T-helper 1 cell (primary cell): ENCODE results near the gene CSNK1D.
A peak's percentile ranks its signal among the peaks of the same experiment; 100 is the strongest.

Source experiments
- DNase-seq, 5 donors: peaks; one replicate each; pipeline ENCODE4 v3.0.0-alpha.2; 2012 to 2020

CSNK1D gene

DNA sequence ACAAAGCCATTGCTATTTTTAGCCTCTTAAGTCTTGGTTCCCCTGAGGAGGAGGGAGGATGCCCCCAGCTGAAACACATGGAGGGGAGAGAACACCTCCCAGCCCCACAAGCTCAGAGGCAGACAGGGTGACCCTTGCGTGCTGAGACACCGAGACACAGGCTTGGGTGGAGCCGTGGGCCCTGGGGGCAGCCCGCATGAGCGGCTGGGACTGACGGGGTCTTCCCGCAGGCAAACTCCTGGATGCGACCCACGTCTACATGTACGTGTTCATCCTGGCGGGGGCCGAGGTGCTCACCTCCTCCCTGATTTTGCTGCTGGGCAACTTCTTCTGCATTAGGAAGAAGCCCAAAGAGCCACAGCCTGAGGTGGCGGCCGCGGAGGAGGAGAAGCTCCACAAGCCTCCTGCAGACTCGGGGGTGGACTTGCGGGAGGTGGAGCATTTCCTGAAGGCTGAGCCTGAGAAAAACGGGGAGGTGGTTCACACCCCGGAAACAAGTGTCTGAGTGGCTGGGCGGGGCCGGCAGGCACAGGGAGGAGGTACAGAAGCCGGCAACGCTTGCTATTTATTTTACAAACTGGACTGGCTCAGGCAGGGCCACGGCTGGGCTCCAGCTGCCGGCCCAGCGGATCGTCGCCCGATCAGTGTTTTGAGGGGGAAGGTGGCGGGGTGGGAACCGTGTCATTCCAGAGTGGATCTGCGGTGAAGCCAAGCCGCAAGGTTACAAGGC is 34.9 kb downstream of the CSNK1D start:
- DNase-seq, result peak; percentile 66 to 82 (median 70)

DNA sequence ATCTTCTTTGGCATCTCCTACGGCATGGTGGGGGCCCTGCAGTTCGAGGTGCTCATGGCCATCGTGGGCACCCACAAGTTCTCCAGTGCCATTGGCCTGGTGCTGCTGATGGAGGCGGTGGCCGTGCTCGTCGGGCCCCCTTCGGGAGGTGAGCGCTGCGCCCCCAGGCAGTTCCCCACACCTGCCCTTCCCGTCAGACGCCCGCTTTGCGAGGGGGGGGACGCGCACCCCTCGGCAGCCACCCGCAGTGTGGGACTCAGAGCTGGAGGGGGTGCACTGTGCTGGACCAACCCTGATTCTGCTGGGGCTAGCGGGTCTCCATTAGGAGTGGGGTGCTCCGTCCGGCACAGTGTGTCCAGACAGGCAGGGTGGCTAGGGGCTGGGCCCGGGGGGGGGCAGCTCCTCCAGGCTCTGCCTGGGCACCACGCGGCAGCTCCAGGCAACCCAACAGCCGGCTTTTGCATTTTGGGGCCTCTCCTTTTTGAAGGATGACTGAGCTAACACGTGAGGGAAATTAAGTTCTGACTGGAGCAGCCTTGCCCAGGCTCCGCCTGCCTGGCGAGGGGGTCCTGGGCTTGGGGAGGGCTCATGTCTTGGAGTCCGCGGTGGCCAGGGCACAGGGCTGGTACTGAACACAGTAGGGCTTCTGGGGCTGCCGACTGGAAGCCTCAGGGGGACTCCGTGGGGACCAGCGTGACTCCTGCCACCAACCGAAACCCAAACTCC is 35.6 kb downstream of the CSNK1D start:
- no peak for DNase-seq

DNA sequence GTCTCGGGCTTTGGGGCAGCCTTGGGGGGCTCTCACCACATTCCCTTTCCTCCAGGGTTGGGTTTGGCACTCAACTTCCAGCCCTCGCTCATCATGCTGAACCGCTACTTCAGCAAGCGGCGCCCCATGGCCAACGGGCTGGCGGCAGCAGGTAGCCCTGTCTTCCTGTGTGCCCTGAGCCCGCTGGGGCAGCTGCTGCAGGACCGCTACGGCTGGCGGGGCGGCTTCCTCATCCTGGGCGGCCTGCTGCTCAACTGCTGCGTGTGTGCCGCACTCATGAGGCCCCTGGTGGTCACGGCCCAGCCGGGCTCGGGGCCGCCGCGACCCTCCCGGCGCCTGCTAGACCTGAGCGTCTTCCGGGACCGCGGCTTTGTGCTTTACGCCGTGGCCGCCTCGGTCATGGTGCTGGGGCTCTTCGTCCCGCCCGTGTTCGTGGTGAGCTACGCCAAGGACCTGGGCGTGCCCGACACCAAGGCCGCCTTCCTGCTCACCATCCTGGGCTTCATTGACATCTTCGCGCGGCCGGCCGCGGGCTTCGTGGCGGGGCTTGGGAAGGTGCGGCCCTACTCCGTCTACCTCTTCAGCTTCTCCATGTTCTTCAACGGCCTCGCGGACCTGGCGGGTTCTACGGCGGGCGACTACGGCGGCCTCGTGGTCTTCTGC is 36.3 kb downstream of the CSNK1D start:
- peak in 1 of 5 donors; percentile 7 for DNase-seq

DNA sequence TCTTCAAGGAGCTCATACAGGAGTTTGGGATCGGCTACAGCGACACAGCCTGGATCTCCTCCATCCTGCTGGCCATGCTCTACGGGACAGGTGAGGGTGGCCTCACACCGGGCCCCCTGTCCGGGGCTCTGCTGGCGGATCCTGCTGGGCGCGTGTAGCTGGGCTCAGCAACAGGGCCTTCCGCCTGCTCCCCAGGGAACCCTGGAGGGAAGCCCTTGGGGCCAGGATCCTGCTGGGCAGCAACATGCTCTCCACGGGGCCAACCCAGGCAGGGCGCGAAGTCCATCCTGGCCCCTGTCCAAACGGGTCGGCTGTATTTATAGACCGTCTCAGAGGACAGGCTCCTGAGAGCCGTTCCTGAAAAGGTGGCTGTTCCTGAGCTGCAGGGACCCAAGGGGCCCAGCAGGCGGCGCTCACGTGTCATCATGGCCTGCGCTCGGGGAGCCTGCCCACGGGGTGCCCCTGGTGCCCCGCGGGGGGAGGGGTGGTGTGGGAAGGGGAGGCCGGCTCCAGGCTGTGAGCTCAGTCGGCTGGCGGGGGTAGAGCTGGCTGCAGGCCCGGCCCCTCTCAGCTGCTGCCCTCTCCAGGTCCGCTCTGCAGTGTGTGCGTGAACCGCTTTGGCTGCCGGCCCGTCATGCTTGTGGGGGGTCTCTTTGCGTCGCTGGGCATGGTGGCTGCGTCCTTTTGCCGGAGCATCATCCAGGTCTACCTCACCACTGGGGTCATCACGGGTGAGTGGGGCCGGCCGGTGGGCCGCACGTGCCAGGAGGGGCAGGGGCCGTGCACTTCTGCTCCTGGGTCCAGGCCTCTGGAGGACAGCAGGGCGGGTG is 37.1 kb downstream of the CSNK1D start:
- peak in 4 of 5 donors; percentile 61 to 69 (median 64) for DNase-seq

DNA sequence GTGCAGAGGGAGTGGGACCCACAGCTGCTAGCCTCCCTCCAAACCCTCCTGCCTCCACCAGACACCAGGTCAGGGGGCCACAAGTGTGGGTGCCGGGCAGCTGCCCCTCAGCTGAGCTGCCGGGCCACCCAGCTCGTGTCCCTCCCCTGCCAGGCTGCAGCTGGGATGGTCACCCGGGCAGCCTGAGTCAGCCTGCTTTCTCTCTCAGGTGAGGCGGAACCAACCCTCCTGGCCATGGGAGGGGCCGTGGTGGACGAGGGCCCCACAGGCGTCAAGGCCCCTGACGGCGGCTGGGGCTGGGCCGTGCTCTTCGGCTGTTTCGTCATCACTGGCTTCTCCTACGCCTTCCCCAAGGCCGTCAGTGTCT is 37.7 kb downstream of the CSNK1D start:
- DNase-seq, result no peak

DNA sequence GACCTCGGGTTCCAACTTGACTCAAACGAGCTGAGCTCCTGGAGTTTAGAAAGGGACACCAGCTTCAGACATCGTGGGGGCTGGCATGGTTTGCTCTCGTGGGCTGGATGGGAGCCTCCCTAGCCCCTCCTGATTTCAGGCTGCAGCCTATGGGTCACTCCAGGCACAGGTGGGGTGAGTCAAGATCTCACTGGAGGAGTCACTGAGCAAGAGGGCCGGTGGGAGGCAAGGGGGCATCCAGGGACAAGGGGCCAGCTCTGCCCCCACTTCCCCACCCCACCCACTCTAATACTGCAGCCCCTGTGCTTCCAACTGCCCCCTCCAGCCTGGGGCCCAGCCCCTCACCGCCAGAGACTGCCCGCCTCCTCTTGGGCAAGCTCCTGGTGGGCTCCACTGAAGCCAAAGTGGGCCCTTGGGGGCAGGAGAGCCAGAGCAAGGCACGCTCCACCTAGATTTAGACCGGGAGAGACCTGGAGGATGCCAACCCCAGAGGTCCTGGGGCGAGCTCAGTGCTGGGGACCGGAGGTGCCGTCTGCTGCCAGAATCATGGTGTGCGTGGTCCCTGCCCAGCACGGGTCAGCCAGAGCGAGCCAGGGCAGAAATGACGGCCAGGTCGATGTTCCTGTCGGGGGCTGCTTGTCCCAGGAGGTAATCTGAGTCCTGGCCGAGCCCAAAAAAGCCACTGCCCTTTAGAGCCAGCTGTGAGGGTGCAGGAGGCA is 38.3 kb downstream of the CSNK1D start:
- no peak for DNase-seq

DNA sequence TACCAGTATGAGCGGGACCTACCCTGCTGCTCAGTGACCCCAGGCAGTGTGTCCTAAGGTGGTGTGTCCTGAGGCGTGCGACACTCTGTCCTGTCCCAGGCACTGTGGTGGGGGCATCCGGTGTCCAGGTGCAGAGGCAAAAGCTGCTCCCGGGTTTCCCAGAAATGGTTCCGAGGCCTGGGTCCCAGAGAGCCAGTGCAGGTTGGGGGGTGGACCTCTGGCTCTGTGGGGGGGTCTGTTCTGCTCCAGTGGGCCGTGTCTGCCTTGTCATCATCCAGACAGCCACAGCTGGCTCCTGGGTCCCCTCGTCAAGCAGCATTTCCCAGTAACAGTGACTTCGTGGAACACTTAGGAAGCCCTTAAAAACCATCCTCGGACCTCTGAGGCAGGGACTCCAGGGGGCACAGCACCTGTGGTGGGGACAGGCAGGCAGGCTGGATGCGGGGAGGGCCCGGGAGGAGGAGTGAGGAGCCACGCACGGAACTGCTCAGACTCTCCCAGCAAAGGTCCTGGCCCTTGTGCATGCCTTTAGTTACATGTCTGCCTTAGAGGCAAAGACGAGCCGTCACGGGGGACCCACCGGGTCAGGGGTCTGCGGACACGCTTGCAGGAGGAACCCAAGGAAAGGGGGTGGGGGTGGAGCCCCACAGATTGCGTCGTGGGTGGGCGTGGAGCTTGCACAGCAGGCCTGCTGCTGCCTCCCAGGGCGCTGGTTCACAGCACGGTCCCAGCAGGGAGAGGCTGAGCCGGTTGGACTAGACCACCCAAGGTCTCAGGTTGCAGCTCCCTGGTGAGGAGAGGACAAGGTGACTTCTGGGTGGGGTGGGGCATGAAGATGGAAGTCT is 39.1 kb downstream of the CSNK1D start:
- no peak for DNase-seq

DNA sequence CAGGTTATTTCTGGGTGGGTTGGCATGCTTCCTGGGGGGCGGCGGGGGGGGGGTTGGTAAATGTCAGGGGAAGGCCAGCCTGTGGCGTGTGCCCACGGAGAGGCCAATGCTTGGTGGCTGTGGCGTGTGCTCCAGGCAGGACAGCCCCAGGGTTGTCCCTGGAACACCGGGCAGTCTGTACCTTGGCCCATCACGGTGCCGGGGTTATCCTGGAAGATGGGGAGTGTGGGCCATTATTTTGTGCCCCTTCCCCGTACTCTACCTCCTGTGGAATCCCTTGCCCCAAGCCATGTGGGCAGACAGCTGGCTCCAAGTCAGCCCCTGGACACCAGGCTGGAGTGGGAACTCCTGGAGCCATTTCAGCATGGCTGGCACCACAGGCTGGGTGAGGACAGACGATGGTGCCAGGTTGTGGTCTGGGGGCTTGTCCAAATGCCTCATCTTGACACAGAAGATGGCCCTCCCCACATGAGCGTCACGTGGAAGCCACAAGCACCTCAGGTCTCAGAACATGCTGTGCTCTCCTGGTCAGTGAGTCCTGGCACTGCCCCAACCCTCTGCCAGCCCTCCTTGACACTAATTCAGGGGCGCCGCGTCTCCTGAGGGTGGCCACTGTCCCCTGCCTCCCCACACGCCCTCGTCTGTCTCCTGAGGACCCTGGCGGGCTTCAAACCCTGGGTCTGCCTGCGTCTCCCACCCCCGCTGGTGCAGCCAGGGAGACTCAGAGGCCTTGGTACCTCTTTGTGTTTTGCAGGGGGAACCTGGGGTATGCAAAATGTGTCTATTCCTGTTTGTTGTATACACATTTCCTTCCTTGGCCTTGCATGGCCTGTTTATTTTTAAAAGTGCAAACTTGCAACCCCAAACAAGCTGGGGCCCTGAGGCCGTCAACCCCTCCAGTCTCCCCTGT is 40.4 kb downstream of the CSNK1D start:
- DNase-seq, result no peak

DNA sequence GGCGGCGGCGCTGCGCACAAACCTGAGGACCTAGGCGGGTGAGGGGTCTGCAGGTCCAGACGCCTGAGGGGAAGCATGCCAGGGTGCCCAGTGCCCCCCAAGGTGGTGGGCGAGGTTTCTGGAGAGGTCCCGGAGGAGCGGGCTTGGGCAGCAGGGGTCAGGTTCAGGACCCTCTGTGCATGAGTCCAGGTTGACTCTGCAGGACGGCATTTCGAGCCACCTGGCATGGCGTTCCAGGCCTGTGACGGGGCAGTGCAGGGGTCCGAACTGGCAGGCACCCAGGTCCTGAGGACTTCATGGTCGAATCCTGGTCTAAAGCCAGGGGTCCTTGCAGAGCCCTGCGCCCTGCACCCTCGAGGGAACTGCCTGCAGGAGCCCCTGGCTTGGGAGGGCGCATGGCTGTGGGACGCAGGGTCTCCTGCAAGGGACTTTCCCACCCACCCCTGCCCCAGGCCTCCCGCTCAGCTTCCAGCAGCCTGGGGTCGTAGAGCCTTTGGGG is 41.1 kb downstream of the CSNK1D start:
- DNase-seq, result no peak

DNA sequence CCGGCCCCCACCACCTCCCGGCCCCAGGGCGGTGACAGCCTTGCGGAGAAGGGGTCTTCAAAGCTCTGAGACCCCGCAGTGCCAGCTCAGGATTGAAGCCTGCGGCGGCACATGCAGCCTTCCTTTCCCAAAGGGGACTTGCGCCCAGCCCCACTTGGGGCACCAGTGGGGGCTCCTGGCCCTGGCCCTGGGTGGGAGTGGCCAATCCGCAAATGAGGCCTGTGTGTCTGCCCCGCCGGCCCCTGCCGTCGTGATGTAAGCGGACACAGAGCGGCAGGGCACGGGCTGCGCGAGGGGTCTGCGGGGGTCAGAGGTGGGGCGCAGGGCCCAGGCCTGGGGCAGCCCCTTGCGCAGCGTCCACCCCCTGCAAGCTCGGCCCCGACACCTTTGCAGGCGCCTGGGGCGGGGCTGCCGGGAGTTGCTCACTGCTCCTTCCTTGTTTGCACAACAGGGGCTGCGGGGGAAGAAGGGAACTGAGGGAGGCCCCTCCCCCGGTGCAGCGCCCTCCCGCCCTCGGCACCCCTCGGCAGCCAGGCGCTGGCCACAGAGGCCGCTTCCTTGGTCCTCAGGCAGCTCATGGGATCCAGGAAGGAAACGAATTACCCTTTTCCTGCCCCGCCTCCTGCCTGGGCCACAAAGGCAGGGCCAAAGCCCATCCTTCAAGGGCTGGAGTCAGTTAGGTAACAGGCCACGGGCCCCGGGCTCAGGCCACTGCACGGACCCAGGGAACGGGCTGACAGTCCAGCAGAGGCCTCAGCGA is 41.8 kb downstream of the CSNK1D start:
- peak in 1 of 5 donors; percentile 37 for DNase-seq

DNA sequence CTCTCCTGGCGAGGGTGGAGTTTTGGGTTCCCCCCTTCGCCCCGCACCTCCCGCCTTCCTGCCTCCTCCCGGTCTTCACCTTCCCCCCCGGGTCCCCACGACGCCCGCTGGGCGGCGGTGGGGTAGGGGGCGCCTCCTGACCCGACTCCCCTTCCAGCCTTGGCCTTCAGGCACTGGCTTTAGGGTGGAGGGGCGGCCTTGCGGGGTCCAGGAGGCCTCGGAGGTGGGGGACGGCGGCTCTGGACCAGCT is 42.3 kb downstream of the CSNK1D start:
- no peak for DNase-seq

DNA sequence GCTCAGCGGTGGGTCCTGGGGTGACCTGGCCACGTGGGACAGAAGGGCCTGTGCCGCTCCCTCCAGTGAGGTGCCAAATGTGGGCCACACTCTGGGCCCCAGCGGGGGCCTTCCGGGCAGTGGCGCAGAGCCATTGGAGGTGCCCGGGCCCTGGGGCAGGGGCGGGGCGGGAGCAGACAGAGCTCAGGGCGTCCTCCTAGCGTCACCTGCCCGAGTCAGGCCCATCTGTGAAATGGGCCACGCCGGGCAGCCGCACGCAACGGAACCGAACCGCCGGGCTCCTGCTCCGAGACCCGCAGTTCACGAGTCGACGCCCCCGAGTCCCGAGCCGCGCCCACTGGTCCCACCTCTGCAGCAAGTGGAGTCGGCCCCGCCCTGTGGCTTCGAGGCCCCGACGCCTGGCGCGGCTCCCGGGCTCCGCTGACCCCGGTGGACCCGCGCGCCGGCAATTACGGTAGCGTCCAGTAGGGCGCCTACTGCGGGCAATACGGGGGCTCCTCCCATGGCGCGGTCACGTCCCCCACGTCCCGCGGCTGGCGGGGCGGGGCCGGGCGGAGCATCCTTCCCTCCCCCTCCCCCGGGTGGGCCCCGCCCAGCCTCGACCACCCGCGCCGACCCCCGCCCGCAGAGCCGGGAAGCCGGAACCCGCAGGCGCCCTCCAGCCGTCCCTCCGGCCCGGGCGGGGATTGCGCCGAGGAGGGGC is 42.7 kb downstream of the CSNK1D start:
- DNase-seq, result peak; percentile 44 to 70 (median 56)

DNA sequence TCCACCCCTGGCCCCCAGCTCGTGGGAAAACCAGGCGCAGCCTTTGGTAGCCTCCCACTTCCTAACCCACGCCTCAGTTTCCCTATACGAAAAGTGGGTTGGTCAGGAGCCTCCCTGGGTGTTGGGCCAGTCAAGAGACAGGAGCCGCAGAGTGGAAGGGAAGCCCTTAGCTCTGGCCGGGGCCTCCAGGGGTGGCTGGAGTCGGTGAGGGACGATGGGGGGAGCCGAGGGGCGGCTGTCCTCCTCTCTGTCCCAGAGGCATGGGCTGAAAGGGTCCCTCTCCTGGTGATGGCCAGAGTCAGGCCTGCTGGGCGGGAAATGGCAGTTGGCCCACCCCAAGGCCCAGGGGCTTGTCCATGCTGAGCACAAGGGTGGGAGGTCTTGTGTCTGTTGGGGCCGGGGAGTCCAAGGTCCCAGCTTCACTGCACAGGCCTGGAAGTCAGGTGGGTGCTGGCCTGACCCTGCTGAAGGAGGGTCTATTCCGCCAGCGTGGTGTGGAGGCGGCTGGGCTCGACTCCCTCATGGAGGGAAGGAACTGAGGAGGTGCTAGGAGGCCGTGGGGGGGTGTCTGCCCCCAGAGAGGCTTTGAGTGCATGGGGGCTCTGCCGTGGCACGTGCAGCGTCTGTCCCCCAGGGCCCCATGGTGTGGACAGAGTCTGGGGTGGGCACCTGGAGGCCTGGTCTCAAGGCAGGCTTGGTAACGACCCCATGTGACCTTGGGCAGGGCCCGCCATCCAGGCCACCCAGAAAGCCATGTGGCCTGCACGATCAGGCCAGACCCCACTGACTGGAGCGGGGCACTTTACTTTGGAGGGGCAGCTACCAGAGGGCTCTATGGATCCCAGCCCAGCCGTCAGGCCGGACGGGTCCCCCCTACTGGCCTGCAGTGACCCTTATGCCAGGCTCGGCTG is 43.5 kb downstream of the CSNK1D start:
- no peak for DNase-seq

DNA sequence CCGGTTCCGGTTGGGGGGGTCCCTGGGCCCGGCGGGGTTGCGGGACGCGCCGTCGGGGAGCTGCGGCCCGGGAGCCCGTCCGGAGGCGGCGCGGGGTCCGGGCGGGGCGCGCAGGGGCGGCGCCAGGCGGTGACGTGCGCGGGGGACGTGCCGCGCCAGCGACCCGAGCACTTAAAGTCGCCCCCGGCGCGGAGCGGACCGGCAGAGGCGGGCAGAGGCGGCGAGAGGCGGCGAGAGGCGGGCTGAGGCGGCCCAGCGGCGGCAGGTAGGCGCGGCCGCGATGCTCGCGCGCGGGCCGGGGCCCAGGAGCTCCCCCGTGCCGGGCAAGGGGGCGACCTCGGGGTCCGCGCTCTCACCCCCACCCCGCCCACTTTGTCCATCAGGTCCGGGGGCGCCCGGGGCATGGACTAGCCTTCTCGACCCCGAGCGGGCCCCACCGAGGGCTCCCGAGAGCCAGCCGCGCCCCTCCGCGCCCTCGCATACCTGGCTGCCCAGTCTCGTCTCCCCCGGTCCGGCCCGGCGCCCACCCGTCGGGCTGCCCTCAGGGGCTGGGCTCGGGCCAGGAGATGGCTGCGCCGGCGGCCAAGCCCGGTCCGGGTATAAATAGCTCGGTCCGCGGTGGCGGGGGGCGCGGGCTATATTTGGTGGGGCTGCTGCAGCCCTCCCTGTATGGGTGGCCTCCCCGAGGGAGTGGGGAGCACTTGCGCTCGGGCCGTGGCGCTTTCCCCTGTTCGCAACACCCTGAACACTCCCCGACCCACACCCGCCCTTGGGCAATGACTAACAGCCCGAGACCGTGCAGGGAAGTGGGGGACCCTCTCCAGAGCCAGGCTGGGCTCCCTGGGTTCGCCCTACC is 44.4 kb downstream of the CSNK1D start, which contains the start of gene SLC16A3:
Gene SLC16A3 (plus strand): TSS at position 201 of the 856 bp plus-strand sequence. CDS start 6,967 bp downstream, outside the sequence.
- peak; percentile 52 to 73 (median 59) for DNase-seq

DNA sequence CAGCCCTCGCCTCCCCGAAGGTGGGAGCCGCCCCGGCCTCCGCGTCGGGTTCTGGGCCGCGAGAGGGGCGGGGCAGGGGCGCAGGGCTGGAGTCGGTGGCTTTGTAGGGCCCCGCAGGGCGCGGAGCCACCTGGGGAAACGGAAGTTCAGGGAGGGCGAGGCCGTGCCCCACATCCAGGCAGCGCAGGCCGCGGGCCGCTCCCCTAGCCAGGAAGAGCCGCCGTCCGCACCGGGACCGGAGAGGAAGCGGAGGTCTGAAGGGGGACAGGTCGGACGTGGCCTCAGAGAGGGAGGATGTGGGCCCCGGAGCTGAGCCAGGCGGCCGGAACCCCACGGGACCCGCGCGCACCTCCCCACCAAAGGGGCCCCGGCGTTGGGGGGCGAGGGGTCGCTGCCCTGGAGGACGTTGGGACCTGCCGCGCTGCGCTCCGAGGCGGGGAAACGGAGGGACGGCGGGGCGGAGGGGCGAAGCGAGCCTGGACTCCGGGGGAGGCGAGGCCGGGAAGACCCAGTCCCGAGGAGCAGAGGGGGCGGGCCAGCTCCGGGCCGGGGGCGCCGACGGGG is 45.1 kb downstream of the CSNK1D start:
- DNase-seq, result peak in 3 of 5 donors; percentile 55 to 85 (median 60)

DNA sequence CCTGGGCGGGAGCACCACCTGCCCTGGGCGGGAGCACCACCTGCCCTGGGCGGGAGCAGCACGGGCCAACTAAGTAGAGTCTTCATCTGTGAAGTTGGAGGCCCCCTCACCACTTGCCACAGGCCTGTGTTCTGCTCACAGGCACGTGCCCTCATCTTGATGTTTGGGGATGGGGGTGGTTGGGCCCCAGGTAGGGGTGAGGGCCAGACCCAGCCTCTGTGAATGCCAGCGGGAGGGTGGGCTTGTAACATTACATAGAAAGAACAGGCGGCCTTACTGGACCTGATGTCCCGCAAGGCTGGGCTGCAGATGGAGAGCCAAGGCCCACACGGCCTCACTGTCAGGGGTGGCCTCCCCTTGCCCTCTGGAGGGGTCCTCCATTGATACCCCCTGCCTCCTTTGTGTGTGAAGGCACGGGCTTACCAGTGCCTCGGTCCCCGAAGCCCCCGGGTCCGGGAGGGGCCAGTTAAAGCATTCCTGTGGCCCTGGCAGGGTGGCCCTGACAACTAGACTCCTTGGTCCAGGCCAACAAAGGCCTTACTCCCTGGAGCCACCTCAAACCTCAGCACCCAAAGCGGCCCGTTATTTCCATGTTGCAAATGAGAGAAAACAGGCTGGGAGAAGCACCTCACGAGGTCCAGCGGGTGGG is 45.7 kb downstream of the CSNK1D start:
- DNase-seq, result no peak
